ENCODE results near the gene CABYR. TPM values are rescaled to one million over a fixed set of nuclear protein-coding genes. Genes with fewer than 3 reads are reported as not detected.

The CABYR gene
- total RNA-seq, 4 donors from 2014 or later: 1.7 to 6.7 (median 3.3) TPM

GRCh38 chr18:24127735-24128134 lies 11.1 kb upstream of the CABYR start:
- Histone ChIP-seq H3K27ac (no peak overlapping the region), H3K27me3 (no peaks in the 10 kb centered on the region), H3K36me3 (peaks cover 0 to 74% of the 10 kb centered on the region in 2 donors), H3K9me3 (no peaks in the 10 kb centered on the region), H3K4me1 (no peaks in the 10 kb centered on the region), H3K4me3 (no peak overlapping the region)
- no peak for ATAC-seq
- TF ChIP-seq POLR2A (IDR thresholded peaks at IDR 0.05) (no peak), CTCF (IDR thresholded peaks at IDR 0.05) (no peak), EP300 (IDR thresholded peaks at IDR 0.05) (no peak), POLR2AphosphoS5 (IDR thresholded peaks at IDR 0.05) (no peak)
- 75 to 96% methylated on average over 2 to 3 of the region's 3 CpGs for WGBS, 2 donors (ENCODE audit: low coverage in 1 of 2)

GRCh38 chr18:24128700-24129099 lies 10.2 kb upstream of the CABYR start:
- Histone ChIP-seq H3K4me1 (no peaks in the 10 kb centered on the region), H3K9me3 (no peaks in the 10 kb centered on the region), H3K27ac (no peak overlapping the region), H3K4me3 (no peak overlapping the region), H3K36me3 (peaks cover 0 to 76% of the 10 kb centered on the region in 2 donors), H3K27me3 (no peaks in the 10 kb centered on the region)
- no peak for TF ChIP-seq EP300 (IDR thresholded peaks at IDR 0.05)
- no peak for TF ChIP-seq POLR2A (IDR thresholded peaks at IDR 0.05)
- TF ChIP-seq POLR2AphosphoS5 (IDR thresholded peaks at IDR 0.05): no peak
- no peak for TF ChIP-seq CTCF (IDR thresholded peaks at IDR 0.05)
- no peak for ATAC-seq
- WGBS, 2 donors (ENCODE audit: low coverage in 1 of 2): 94 to 100% methylated on average over 3 to 4 of the region's 4 CpGs

- Histone ChIP-seq H3K4me1 (no peaks in the 10 kb centered on the region), H3K36me3 (peaks cover 0 to 58% of the 10 kb centered on the region in 2 donors), H3K4me3 (no peak overlapping the region), H3K27ac (no peak overlapping the region), H3K27me3 (no peaks in the 10 kb centered on the region), H3K9me3 (no peaks in the 10 kb centered on the region)
- no peak for ATAC-seq
- 85 to 93% methylated on average over 2 of the region's 2 CpGs for WGBS, 2 donors (ENCODE audit: low coverage in 1 of 2)
- no peak for TF ChIP-seq EP300 (IDR thresholded peaks at IDR 0.05)
- no peak for TF ChIP-seq CTCF (IDR thresholded peaks at IDR 0.05)
- no peak for TF ChIP-seq POLR2AphosphoS5 (IDR thresholded peaks at IDR 0.05)
- no peak for TF ChIP-seq POLR2A (IDR thresholded peaks at IDR 0.05)
Measured at GRCh38 chr18:24130494-24130893, 8.4 kb upstream of the CABYR start.

- peaks cover 0 to 15% of the 10 kb centered on the region in 2 donors for H3K36me3 ChIP-seq
- ATAC-seq: no peak
- H3K27ac ChIP-seq: no peak overlapping the region
- 86 to 100% methylated on average over 2 to 3 of the region's 3 CpGs for WGBS, 2 donors (ENCODE audit: low coverage in 1 of 2)
- H3K27me3 ChIP-seq: no peaks in the 10 kb centered on the region
- H3K4me3 ChIP-seq: no peak overlapping the region
- peaks cover 0 to 18% (median 0%) of the 10 kb centered on the region in 3 donors for H3K4me1 ChIP-seq
- no peak for TF ChIP-seq CTCF (IDR thresholded peaks at IDR 0.05)
- TF ChIP-seq EP300 (IDR thresholded peaks at IDR 0.05): no peak
- no peaks in the 10 kb centered on the region for H3K9me3 ChIP-seq
Measured at GRCh38 chr18:24136967-24137373, 1.9 kb upstream of the CABYR start.

- Histone ChIP-seq H3K27me3 (no peaks in the 10 kb centered on the region), H3K4me3 (peak overlapping the region; percentile 38 to 58), H3K27ac (peak overlapping the region in 3 of 4 donors; percentile 40 to 72 (median 53)), H3K36me3 (peaks cover 0 to 2% of the 10 kb centered on the region in 2 donors), H3K9me3 (no peaks in the 10 kb centered on the region), H3K4me1 (peaks cover 0 to 18% (median 0%) of the 10 kb centered on the region in 3 donors)
- peak; percentile 14 for ATAC-seq
- 11 to 31% methylated on average over 6 to 7 of the region's 7 CpGs for WGBS, 2 donors (ENCODE audit: low coverage in 1 of 2)
- TF ChIP-seq POLR2A (IDR thresholded peaks at IDR 0.05): no peak
- no peak for TF ChIP-seq POLR2AphosphoS5 (IDR thresholded peaks at IDR 0.05)
- no peak for TF ChIP-seq CTCF (IDR thresholded peaks at IDR 0.05)
- TF ChIP-seq EP300 (IDR thresholded peaks at IDR 0.05): no peak
Measured at GRCh38 chr18:24138409-24138788, 463 bp upstream of the CABYR start.
